Fibroblast of pulmonary artery (primary cell): ENCODE data around the gene ASXL2.
"Not testable (repeated sequence)": the region's sequence is repeated elsewhere in the genome, so short reads cannot be mapped to it uniquely, and the experiment has no call there.

ENCODE experiments used
- DNase-seq: peaks from one replicate; pipeline ENCODE4 v3.0.0-alpha.2; 2010; ENCODE audit warnings: low read depth
- H3K4me3 ChIP-seq: replicated peaks from 2 replicates; pipeline ENCODE4 v1.5.1; 2011; ENCODE audit warnings: low read depth, mild to moderate bottlenecking, control low read depth, low read length, moderate library complexity
- TF ChIP-seq, protein P1 (sequence below): IDR thresholded peaks from 2 replicates; pipeline ENCODE4 v1.5.1; 2011; ENCODE audit warnings: mild to moderate bottlenecking, control low read depth, low read length, inconsistent platforms; ENCODE audit errors: missing control alignments

ASXL2 gene

DNA sequence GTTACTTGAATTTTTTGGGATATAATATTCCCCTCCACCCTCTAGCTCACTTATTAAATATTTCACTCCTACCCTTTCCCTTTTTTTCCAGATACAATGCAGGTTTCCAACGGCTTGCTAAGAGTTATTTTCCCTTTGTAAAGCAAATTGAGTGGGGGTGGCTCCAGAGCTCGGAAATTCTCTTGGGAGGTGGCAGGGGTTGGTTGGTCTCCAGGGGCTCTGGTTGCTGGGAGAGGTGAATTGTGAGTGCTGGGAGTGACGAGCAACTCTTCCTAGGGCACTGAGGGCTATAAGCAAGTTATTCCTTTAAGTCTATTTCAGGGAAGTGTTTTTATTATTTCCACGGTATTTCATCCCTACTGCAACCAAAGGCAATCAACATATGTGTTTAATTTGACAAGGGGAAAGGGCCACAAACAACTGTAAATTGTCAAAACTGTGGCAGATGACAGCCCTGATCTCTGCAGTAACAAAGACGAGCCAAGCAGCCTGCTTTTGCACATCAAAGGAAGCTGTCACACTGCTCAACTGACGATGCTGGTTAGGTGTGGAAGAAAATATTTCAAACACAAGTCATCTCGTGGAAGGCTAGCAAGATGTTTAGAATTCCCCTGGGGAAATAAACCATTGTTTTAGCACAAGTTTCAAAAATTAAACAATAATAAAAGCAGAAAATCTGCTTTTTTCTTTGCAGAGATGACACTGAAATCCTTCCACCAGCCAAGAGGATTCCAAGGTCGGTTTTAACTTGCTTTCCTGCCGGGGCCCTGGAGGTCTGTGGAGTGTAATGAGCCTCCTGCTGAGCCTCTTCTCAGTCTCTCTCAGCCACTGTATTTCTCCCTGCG lies 34.8 kb upstream of the ASXL2 start:
- no peak overlapping the region for H3K4me3 ChIP-seq
- DNase-seq, result peak; percentile 33
- TF ChIP-seq, protein P1, sequence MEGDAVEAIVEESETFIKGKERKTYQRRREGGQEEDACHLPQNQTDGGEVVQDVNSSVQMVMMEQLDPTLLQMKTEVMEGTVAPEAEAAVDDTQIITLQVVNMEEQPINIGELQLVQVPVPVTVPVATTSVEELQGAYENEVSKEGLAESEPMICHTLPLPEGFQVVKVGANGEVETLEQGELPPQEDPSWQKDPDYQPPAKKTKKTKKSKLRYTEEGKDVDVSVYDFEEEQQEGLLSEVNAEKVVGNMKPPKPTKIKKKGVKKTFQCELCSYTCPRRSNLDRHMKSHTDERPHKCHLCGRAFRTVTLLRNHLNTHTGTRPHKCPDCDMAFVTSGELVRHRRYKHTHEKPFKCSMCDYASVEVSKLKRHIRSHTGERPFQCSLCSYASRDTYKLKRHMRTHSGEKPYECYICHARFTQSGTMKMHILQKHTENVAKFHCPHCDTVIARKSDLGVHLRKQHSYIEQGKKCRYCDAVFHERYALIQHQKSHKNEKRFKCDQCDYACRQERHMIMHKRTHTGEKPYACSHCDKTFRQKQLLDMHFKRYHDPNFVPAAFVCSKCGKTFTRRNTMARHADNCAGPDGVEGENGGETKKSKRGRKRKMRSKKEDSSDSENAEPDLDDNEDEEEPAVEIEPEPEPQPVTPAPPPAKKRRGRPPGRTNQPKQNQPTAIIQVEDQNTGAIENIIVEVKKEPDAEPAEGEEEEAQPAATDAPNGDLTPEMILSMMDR, result no peak

DNA sequence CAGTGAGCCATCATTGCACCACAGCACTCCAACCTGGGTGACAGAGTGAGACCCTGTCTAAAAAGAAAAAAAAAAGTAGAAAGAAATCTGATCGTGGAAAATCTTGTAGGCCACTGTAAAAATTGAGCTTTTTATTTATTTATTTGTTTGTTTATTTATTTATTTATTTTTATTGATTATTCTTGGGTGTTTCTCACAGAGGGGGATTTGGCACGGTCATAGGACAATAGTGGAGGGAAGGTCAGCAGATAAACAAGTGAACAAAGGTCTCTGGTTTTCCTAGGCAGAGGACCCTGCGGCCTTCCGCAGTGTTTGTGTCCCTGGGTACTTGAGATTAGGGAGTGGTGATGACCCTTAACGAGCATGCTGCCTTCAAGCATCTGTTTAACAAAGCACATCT lies 31.3 kb upstream of the ASXL2 start:
- not testable (repeated sequence) for DNase-seq, H3K4me3 ChIP-seq

DNA sequence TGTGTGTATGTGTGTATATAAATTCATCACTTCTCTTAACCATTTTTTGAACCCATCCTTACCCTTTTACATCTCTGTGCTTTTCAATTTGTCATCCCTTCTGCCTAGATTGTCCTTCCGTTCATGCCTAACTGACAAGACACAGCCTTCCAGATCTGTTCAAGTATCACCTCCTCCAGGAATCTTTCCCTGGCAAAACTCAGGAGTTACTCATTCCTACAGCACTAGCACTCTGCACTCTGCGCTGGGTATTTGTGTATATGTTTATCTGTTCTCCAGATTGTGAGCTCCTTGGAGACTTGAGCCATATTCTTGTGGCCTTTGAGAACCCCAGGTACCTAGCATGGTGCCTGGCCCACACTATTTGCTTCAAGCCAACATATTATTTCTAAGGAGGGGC lies 26.8 kb upstream of the ASXL2 start:
- no peak overlapping the region for H3K4me3 ChIP-seq
- TF ChIP-seq, protein P1, result no peak
- DNase-seq, result no peak

DNA sequence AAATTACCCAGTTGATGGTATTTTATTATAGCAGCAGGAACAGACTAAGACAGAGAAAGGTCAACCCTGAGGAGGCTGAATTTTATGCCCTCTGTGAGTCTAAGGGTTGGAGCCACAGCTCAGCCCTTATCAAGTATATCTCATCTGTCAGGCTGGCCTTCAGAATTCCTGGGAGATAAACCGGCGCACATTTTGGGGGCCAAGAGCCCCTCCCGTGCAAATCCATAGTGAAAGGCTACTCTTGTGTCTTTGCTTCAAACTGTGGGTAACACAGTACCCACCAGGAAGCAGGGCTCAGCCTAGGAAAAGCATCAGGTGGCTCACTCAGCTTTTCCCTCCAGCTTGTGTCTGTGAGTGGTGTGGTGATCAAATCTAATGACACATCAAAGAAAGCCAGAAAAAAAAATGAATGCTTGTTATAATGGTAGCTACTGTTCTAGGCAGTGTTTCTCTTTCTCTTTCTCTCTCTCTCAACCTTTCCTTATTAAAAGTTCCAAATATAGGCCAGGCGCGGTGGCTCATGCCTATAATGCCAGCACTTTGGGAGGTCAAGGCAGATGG lies 25.0 kb upstream of the ASXL2 start:
- TF ChIP-seq, protein P1, result no peak
- H3K4me3 ChIP-seq, result no peak overlapping the region
- no peak for DNase-seq

DNA sequence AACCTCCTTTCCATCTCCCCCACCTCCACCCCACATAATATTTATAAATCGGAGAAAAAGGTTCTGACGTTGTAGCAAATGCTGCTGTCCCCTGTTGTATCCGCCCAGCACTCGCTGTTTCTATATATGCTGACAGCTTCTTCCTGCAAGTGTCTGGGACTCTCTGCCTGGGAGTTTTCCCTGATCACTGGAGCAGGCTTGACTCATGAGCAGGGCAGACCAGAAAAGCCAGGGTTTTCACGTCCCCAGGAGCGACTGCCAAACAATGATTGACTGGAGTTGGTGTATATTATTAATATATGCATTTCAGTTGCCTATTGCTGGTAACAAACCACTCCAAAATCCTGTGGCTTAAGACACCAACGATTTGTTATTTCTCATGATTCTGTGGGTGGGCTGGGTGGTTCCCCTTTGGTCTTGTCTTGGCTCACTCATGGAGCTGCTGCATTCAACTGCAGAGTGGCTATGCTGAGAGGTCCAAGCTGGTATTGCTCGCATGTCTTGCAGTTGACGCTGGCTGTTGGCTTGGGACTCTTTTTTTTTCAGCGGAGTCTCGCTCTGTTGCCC lies 21.2 kb upstream of the ASXL2 start:
- H3K4me3 ChIP-seq, result no peak overlapping the region
- DNase-seq, result peak; percentile 33
- TF ChIP-seq, protein P1, result no peak

DNA sequence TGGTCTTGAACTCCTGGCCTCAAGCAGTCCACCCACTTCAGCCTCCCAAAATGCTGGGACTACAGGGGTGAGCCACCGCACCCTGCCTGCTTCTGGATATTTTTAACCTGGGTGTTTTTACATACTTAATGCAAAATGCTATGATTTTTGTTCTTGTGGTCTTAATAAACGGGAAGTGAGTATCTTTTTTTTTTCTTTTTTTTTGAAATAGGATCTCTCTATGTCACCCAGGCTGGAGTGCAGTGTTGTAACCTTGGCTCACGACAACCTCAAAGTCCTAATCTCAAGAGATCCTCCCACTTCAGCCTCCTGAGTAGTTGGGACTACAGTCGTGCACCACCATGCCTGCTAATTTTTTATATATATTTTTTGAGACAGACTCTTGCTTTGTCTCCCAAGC lies 19.2 kb upstream of the ASXL2 start:
- TF ChIP-seq, protein P1, result no peak
- no peak for DNase-seq

DNA sequence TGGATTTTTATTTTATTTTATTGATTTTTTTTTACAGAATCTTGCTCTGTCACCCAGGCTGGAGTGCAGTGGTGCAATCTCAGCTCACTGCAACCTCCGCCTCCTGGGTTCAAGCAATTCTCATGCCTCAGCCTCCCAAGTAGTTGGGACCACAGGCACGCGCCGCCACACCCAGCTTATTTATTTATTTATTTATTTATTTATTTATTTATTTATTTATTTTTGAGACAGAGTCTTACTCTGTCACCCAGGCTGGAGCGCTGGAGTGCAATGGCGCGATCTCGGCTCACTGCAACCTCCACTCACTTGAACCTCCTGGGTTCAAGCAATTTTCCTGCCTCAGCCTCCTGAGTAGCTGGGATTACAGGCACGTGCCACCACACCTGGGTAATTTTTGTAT lies 18.0 kb upstream of the ASXL2 start:
- not testable (repeated sequence) for DNase-seq

More for the DNA sequence above, 19.2 kb upstream of the ASXL2 start:
- H3K4me3 ChIP-seq, result no peak overlapping the region

DNA sequence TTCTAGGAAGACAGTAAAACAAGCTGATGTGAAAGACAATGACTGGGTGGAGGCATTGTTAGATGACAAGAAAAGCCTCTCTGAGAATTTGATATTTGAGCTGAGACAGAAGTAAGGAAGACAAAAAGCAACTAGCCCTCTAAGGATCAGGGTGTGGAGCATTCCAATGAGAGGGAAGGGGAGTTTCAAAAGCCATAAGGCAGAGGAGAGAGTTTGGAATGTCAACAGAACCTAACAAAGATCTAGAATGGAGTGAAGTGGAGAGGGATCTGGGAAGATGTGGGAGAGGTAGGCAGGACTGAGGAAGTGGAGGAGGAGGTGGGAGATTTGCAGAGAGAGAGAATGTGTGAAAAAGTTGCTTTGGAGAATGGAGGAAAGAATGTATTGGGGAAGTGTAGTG lies 17.3 kb upstream of the ASXL2 start:
- DNase-seq, result no peak
- no peak overlapping the region for H3K4me3 ChIP-seq
- TF ChIP-seq, protein P1, result no peak

More for the DNA sequence above, 18.0 kb upstream of the ASXL2 start:
- H3K4me3 ChIP-seq, result not testable (repeated sequence)
